IPS-15b (cell line): Measurements from ENCODE around the gene SENP2.

ENCODE experiments used
- H3K27me3 ChIP-seq: one replicate; pipeline ENCODE4 v1.6.1; 2013; ENCODE audit warnings: low read length; ENCODE audit not compliant: control insufficient read depth, insufficient read depth
- H3K36me3 ChIP-seq: one replicate; pipeline ENCODE4 v1.6.1; 2013; ENCODE audit warnings: low read length; ENCODE audit not compliant: control insufficient read depth, insufficient read depth
- H3K4me1 ChIP-seq: one replicate; pipeline ENCODE4 v1.6.1; 2013; ENCODE audit warnings: mild to moderate bottlenecking, low read length; ENCODE audit not compliant: control insufficient read depth, insufficient read depth
- H3K4me3 ChIP-seq: one replicate; pipeline ENCODE4 v1.5.1; 2013; ENCODE audit warnings: low read depth, low read length
- H3K9ac ChIP-seq: one replicate; pipeline ENCODE4 v1.6.1; 2013; ENCODE audit warnings: low read depth, mild to moderate bottlenecking, low read length
- H3K9me3 ChIP-seq: one replicate; pipeline ENCODE4 v1.6.1; 2013; ENCODE audit warnings: mild to moderate bottlenecking, low read length; ENCODE audit not compliant: control insufficient read depth, insufficient read depth

Gene SENP2

DNA sequence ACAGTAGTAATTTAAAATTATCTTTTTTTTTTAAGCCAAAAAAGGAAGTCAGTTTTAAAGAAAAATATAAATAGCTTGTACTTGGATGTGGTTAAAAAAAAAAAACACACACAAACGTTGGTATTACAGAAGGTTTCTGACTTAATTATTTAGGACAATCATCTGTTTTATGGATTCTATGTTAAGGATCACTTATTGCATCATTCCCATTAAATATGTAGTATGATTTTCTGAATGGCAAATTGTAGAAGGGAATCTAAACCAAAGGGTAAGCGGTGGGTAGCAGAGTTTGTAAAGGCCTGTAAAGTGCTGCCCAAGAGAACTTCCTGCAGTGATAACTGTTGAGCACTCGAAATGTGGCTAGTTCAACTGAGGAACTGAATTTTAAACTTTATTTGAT lies 8.0 kb downstream of the SENP2 start:
- peaks cover 2% of the 10 kb centered on the region for H3K36me3 ChIP-seq
- no peak overlapping the region for H3K4me3 ChIP-seq
- no peak overlapping the region for H3K9ac ChIP-seq
- H3K9me3 ChIP-seq: no peaks in the 10 kb centered on the region
- H3K27me3 ChIP-seq: no peaks in the 10 kb centered on the region
- no peaks in the 10 kb centered on the region for H3K4me1 ChIP-seq

- Histone ChIP-seq H3K4me3 (no peak overlapping the region), H3K4me1 (no peaks in the 10 kb centered on the region), H3K9ac (no peak overlapping the region), H3K36me3 (peaks cover 4% of the 10 kb centered on the region), H3K27me3 (no peaks in the 10 kb centered on the region), H3K9me3 (no peaks in the 10 kb centered on the region)
Observed at GRCh38 chr3:185595526-185595925, 9.4 kb downstream of the SENP2 start.

- H3K36me3 ChIP-seq: peaks cover 19% of the 10 kb centered on the region
Observed at GRCh38 chr3:185605566-185605965, 19.5 kb downstream of the SENP2 start.

DNA sequence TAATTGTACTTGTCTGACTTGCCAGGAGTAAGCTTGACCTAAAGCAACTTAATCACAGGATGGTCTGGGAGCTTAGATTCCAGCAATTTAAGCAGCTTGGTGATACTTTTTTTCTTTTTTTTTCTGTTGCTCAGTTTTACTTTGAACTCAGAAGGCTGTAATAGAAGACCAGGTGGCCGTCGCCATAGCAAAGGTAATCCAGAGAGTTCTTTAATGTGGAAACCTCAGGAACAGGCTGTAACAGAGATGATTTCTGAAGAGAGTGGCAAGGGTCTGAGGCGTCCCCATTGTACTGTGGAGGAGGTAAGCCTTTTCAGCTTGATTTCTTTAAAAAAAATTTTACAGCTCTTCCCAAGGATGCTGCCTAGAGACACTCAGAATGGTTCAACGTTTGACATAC lies 20.1 kb downstream of the SENP2 start:
- Histone ChIP-seq H3K9me3 (no peaks in the 10 kb centered on the region), H3K27me3 (no peaks in the 10 kb centered on the region), H3K4me3 (no peak overlapping the region), H3K36me3 (peaks cover 13% of the 10 kb centered on the region), H3K9ac (no peak overlapping the region), H3K4me1 (no peaks in the 10 kb centered on the region)

More at GRCh38 chr3:185605566-185605965, 19.5 kb downstream of the SENP2 start:
- Histone ChIP-seq H3K9ac (no peak overlapping the region), H3K4me1 (no peaks in the 10 kb centered on the region), H3K9me3 (no peaks in the 10 kb centered on the region), H3K4me3 (no peak overlapping the region), H3K27me3 (no peaks in the 10 kb centered on the region)

- Histone ChIP-seq H3K9ac (no peak overlapping the region), H3K27me3 (no peaks in the 10 kb centered on the region), H3K4me1 (no peaks in the 10 kb centered on the region), H3K9me3 (no peaks in the 10 kb centered on the region), H3K4me3 (no peak overlapping the region), H3K36me3 (peaks cover 30% of the 10 kb centered on the region)
Observed at GRCh38 chr3:185613016-185613415, 26.9 kb downstream of the SENP2 start.

- peaks cover 21% of the 10 kb centered on the region for H3K36me3 ChIP-seq
Observed at GRCh38 chr3:185623939-185624665, 38.0 kb downstream of the SENP2 start.

GRCh38 chr3:185625784-185626183 lies 39.7 kb downstream of the SENP2 start:
- Histone ChIP-seq H3K4me1 (no peaks in the 10 kb centered on the region), H3K4me3 (no peak overlapping the region), H3K9me3 (no peaks in the 10 kb centered on the region), H3K36me3 (peaks cover 31% of the 10 kb centered on the region), H3K27me3 (no peaks in the 10 kb centered on the region), H3K9ac (no peak overlapping the region)

More at GRCh38 chr3:185623939-185624665, 38.0 kb downstream of the SENP2 start:
- Histone ChIP-seq H3K27me3 (no peaks in the 10 kb centered on the region), H3K4me1 (no peaks in the 10 kb centered on the region), H3K9me3 (no peaks in the 10 kb centered on the region), H3K9ac (no peak overlapping the region), H3K4me3 (no peak overlapping the region)

GRCh38 chr3:185629554-185630181 lies 43.6 kb downstream of the SENP2 start:
- no peaks in the 10 kb centered on the region for H3K4me1 ChIP-seq
- H3K9ac ChIP-seq: no peak overlapping the region
- no peaks in the 10 kb centered on the region for H3K27me3 ChIP-seq
- H3K4me3 ChIP-seq: no peak overlapping the region
- H3K36me3 ChIP-seq: peaks cover 24% of the 10 kb centered on the region
- no peaks in the 10 kb centered on the region for H3K9me3 ChIP-seq

DNA sequence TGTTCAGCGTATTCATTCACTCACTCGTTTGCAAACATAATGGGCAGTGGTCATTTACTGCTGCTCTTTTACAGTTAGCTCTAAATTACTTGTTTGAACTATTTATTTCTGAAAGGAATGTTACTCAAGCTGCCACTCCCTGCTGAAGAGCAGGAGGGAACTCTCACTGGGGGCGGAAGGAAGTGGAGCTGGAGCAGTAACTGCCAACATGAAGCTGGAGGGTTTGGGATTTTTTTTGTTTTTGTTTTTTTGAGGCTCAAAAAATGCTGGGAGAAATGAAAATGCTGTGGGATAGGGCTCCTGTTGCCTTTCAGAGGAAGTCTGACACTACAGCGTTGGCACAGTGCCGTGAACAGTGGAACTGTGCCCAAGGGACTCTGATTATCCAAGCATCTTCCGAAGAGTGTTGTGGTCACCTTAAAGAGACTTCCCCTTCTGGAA lies 44.1 kb downstream of the SENP2 start:
- Histone ChIP-seq H3K4me1 (no peaks in the 10 kb centered on the region), H3K9ac (no peak overlapping the region), H3K9me3 (no peaks in the 10 kb centered on the region), H3K36me3 (peaks cover 24% of the 10 kb centered on the region), H3K27me3 (no peaks in the 10 kb centered on the region), H3K4me3 (no peak overlapping the region)

- Histone ChIP-seq H3K4me1 (no peaks in the 10 kb centered on the region), H3K36me3 (peaks cover 21% of the 10 kb centered on the region), H3K27me3 (no peaks in the 10 kb centered on the region), H3K9me3 (no peaks in the 10 kb centered on the region), H3K4me3 (no peak overlapping the region), H3K9ac (no peak overlapping the region)
Observed at GRCh38 chr3:185631108-185631507, 45.0 kb downstream of the SENP2 start.

GRCh38 chr3:185631508-185632206 lies 45.6 kb downstream of the SENP2 start:
- no peak overlapping the region for H3K9ac ChIP-seq
- H3K27me3 ChIP-seq: no peaks in the 10 kb centered on the region
- H3K36me3 ChIP-seq: peaks cover 20% of the 10 kb centered on the region
- H3K4me1 ChIP-seq: no peaks in the 10 kb centered on the region
- H3K9me3 ChIP-seq: no peaks in the 10 kb centered on the region
- H3K4me3 ChIP-seq: no peak overlapping the region

- Histone ChIP-seq H3K27me3 (no peaks in the 10 kb centered on the region), H3K36me3 (peaks cover 18% of the 10 kb centered on the region), H3K9ac (no peak overlapping the region), H3K4me3 (no peak overlapping the region), H3K4me1 (no peaks in the 10 kb centered on the region), H3K9me3 (no peaks in the 10 kb centered on the region)
Observed at GRCh38 chr3:185632996-185633395, 46.9 kb downstream of the SENP2 start.
